Measurements from ENCODE around the gene RASA2. TPM values are rescaled to one million over a fixed set of nuclear protein-coding genes. Genes with fewer than 3 reads are reported as not detected.
A peak's percentile ranks its signal among the peaks of the same experiment; 100 is the strongest.
"Not testable (repeated sequence)": the region's sequence is repeated elsewhere in the genome, so short reads cannot be mapped to it uniquely, and the experiment has no call there.

RASA2 gene
- total RNA-seq, 4 donors from 2014 or later = 9.0 to 70.3 (median 21.5) TPM

- TF ChIP-seq POLR2A (IDR thresholded peaks at IDR 0.05) = no peak
- no peak for TF ChIP-seq CTCF (IDR thresholded peaks at IDR 0.05)
- no peak for TF ChIP-seq POLR2AphosphoS5 (IDR thresholded peaks at IDR 0.05)
- no peak for TF ChIP-seq EP300 (IDR thresholded peaks at IDR 0.05; ENCODE audit: low read depth)
- in situ Hi-C loops (cut with MboI; ENCODE audit: low pct_ligation_motif_present in 1 of 4, low pct_unique_long_range_greater_than_20kb in 1 of 4, low sequenced_read_pairs in 3 of 4) = no loop called here
- no peak for DNase-seq
- 52 to 55% methylated on average over 1 of the region's 1 CpG for WGBS, 2 donors (ENCODE audit: low coverage in 1 of 2)
- Histone ChIP-seq H3K36me3 (peaks cover 0 to 7% (median 1%) of the 10 kb centered on the region in 4 donors), H3K27me3 (no peaks in the 10 kb centered on the region), H3K4me1 (peaks cover 0 to 24% (median 2%) of the 10 kb centered on the region in 4 donors), H3K4me3 (no peak overlapping the region), H3K27ac (peak overlapping the region in 2 of 4 donors; percentile 33 to 37), H3K9me3 (no peaks in the 10 kb centered on the region)
- intact Hi-C loops (cut with DNase I; ENCODE audit: low total_unique reads) = no loop called here
Measured at GRCh38 chr3:141530415-141530768, 43.6 kb downstream of the RASA2 start.

GRCh38 chr3:141532609-141533008 lies 45.8 kb downstream of the RASA2 start:
- Histone ChIP-seq H3K27me3 (no peaks in the 10 kb centered on the region), H3K4me3 (no peak overlapping the region), H3K27ac (no peak overlapping the region), H3K4me1 (peaks cover 0 to 18% (median 0%) of the 10 kb centered on the region in 4 donors), H3K9me3 (no peaks in the 10 kb centered on the region), H3K36me3 (peaks cover 0 to 10% (median 3%) of the 10 kb centered on the region in 4 donors)
- 97 to 100% methylated on average over 1 of the region's 1 CpG for WGBS, 2 donors (ENCODE audit: low coverage in 1 of 2)
- intact Hi-C loops (cut with DNase I; ENCODE audit: low total_unique reads) (no loop called here), in situ Hi-C loops (cut with MboI; ENCODE audit: low pct_ligation_motif_present in 1 of 4, low pct_unique_long_range_greater_than_20kb in 1 of 4, low sequenced_read_pairs in 3 of 4) (no loop called here)
- DNase-seq = no peak
- TF ChIP-seq CTCF (IDR thresholded peaks at IDR 0.05) (no peak), POLR2A (IDR thresholded peaks at IDR 0.05) (no peak), POLR2AphosphoS5 (IDR thresholded peaks at IDR 0.05) (no peak), EP300 (IDR thresholded peaks at IDR 0.05; ENCODE audit: low read depth) (no peak)

GRCh38 chr3:141536017-141536416 lies 49.2 kb downstream of the RASA2 start:
- WGBS, 2 donors (ENCODE audit: low coverage in 1 of 2) = 98 to 100% methylated on average over 3 to 6 of the region's 6 CpGs
- H3K9me3 ChIP-seq; H3K4me1 ChIP-seq; in situ Hi-C loops (cut with MboI; ENCODE audit: low pct_ligation_motif_present in 1 of 4, low pct_unique_long_range_greater_than_20kb in 1 of 4, low sequenced_read_pairs in 3 of 4); DNase-seq; H3K4me3 ChIP-seq; H3K27me3 ChIP-seq; intact Hi-C loops (cut with DNase I; ENCODE audit: low total_unique reads); H3K27ac ChIP-seq: not testable (repeated sequence)
- H3K36me3 ChIP-seq = peaks cover 0 to 10% (median 2%) of the 10 kb centered on the region in 4 donors

GRCh38 chr3:141537856-141538255 lies 51.0 kb downstream of the RASA2 start:
- Histone ChIP-seq H3K27ac (no peak overlapping the region), H3K9me3 (no peaks in the 10 kb centered on the region), H3K36me3 (peaks cover 0 to 10% (median 2%) of the 10 kb centered on the region in 4 donors), H3K27me3 (no peaks in the 10 kb centered on the region), H3K4me1 (no peaks in the 10 kb centered on the region), H3K4me3 (no peak overlapping the region)
- intact Hi-C loops (cut with DNase I; ENCODE audit: low total_unique reads) (no loop called here), in situ Hi-C loops (cut with MboI; ENCODE audit: low pct_ligation_motif_present in 1 of 4, low pct_unique_long_range_greater_than_20kb in 1 of 4, low sequenced_read_pairs in 3 of 4) (no loop called here)
- no peak for DNase-seq
- no peak for TF ChIP-seq POLR2A (IDR thresholded peaks at IDR 0.05)
- no peak for TF ChIP-seq POLR2AphosphoS5 (IDR thresholded peaks at IDR 0.05)
- no peak for TF ChIP-seq CTCF (IDR thresholded peaks at IDR 0.05)
- no peak for TF ChIP-seq EP300 (IDR thresholded peaks at IDR 0.05; ENCODE audit: low read depth)

- intact Hi-C loops (cut with DNase I; ENCODE audit: low total_unique reads) = no loop called here
- Histone ChIP-seq H3K27ac (no peak overlapping the region), H3K27me3 (no peaks in the 10 kb centered on the region), H3K9me3 (peaks cover 0 to 2% of the 10 kb centered on the region in 2 donors), H3K4me3 (no peak overlapping the region), H3K36me3 (peaks cover 0 to 15% (median 2%) of the 10 kb centered on the region in 4 donors), H3K4me1 (no peaks in the 10 kb centered on the region)
- TF ChIP-seq CTCF (IDR thresholded peaks at IDR 0.05) = no peak
- no peak for TF ChIP-seq POLR2A (IDR thresholded peaks at IDR 0.05)
- TF ChIP-seq POLR2AphosphoS5 (IDR thresholded peaks at IDR 0.05) = no peak
- no peak for TF ChIP-seq EP300 (IDR thresholded peaks at IDR 0.05; ENCODE audit: low read depth)
- no peak for DNase-seq
- 66 to 70% methylated on average over 2 of the region's 2 CpGs for WGBS, 2 donors (ENCODE audit: low coverage in 1 of 2)
- in situ Hi-C loops (cut with MboI; ENCODE audit: low pct_ligation_motif_present in 1 of 4, low pct_unique_long_range_greater_than_20kb in 1 of 4, low sequenced_read_pairs in 3 of 4) = no loop called here
Measured at GRCh38 chr3:141538568-141539240, 51.9 kb downstream of the RASA2 start.

All from transverse colon (tissue), 4 donors.